K562 (cell line): ENCODE data around the gene FGF12. TPM values are rescaled to one million over a fixed set of nuclear protein-coding genes. Genes with fewer than 3 reads are reported as not detected.

Source experiments
- ATAC-seq: fragments of 200-7000 bp; cut with Tn5 transposase; 3 replicates; pipeline ENCODE4 v1.9.1; 2020; ENCODE audit warnings: moderate library complexity
- BruUV-seq: library from RNA; stranded (reverse); fragments of 400-500 nt; replicated peaks from 2 replicates; lab custom pipeline; 2021; lab: Mats Ljungman, UMichigan
- CTCF ChIA-PET: fragments of 300-600 bp; formaldehyde crosslinking; extraction: SDS; loops from one replicate; lab custom pipeline; 2021; ENCODE audit warnings: low intra/inter-chr PET ratio; lab: Yijun Ruan, JAX
- POLR2A ChIA-PET: fragments of 300-600, 350-650 bp; sonication (Branson Sonifier 250); formaldehyde crosslinking; extraction: SDS; loops from one replicate; lab custom pipeline; 2021; ENCODE audit warnings: antibody characterized with exemption, inconsistent platforms; lab: Yijun Ruan, JAX
- DNase-seq, 4 experiments: peaks; one replicate each; pipeline versions ENCODE4 v3.0.0 to v3.0.0-alpha.2; 2011 to 2018; ENCODE audit warnings: low spot score in 3 of 4, mixed read lengths in 3 of 4; ENCODE audit errors: extremely low read depth in 1 of 4
- FAIRE-seq: peaks from 2 replicates; lab custom pipeline; 2011; peaks lifted over from hg19 to GRCh38; lab: Jason Lieb, UNC
- H2AFZ ChIP-seq: 2 replicates; pipeline ENCODE4 v1.6.0; 2011; ENCODE audit warnings: low read depth, low read length, control low read depth, inconsistent platforms
- H3K27ac ChIP-seq: fragments of 200-600 bp; 3 replicates; pipeline ENCODE4 v1.8.0; 2011; ENCODE audit warnings: low read depth, mild to moderate bottlenecking, control low read depth, inconsistent platforms, low read length, moderate library complexity, mixed read lengths; ENCODE audit errors: extremely low read depth
- H3K27me3 ChIP-seq, 2 experiments: fragments of 300-600 bp in 1 of 2; 2 replicates in 1 of 2; 3 replicates in 1 of 2; pipeline versions ENCODE4 v1.6.0 to v1.8.0; 2011; ENCODE audit warnings: inconsistent platforms in 2 of 2, low read length in 2 of 2, mild to moderate bottlenecking in 1 of 2, mixed read lengths in 1 of 2, moderate library complexity in 1 of 2; ENCODE audit not compliant: control insufficient read depth in 2 of 2, insufficient read depth in 2 of 2
- H3K36me3 ChIP-seq: fragments of 300-600 bp; 3 replicates; pipeline ENCODE4 v1.8.0; 2011; ENCODE audit warnings: mild to moderate bottlenecking, low read length, inconsistent platforms; ENCODE audit not compliant: control insufficient read depth, insufficient read depth
- H3K4me1 ChIP-seq, 2 experiments: fragments of 200-600 bp in 1 of 2; replicated peaks in 1 of 2; 2 replicates in 1 of 2; 3 replicates in 1 of 2; pipeline versions ENCODE4 v1.5.1 to v1.8.0; 2011; ENCODE audit warnings: inconsistent platforms in 2 of 2, low read length in 2 of 2, mild to moderate bottlenecking in 1 of 2, mixed read lengths in 1 of 2, moderate library complexity in 1 of 2; ENCODE audit not compliant: control insufficient read depth in 2 of 2, insufficient read depth in 2 of 2
- H3K4me2 ChIP-seq: 2 replicates; pipeline ENCODE4 v1.6.1; 2011; ENCODE audit warnings: low read length, control low read depth, inconsistent platforms, mixed read lengths; ENCODE audit not compliant: insufficient read depth
- H3K4me3 ChIP-seq: fragments of 200-600 bp; sonication (generic), shearing (Covaris generic); 2 replicates; pipeline ENCODE4 v1.5.1; 2016; ENCODE audit warnings: control low read depth, inconsistent platforms
- H3K79me2 ChIP-seq: fragments of 200-600 bp; 3 replicates; pipeline ENCODE4 v1.8.0; 2011; ENCODE audit warnings: low read length, inconsistent platforms; ENCODE audit not compliant: control insufficient read depth, insufficient read depth
- H3K9ac ChIP-seq, 2 experiments: 2 replicates each; pipeline versions ENCODE4 v1.6.0 to v1.6.1; 2011; ENCODE audit warnings: low read depth in 2 of 2, low read length in 2 of 2, control low read depth in 1 of 2, inconsistent platforms in 1 of 2, mild to moderate bottlenecking in 1 of 2, mixed read lengths in 1 of 2; ENCODE audit not compliant: insufficient read depth in 1 of 2
- H3K9me1 ChIP-seq: one replicate; pipeline ENCODE4 v1.6.0; 2011; ENCODE audit warnings: inconsistent platforms, mild to moderate bottlenecking, low read length, moderate library complexity; ENCODE audit not compliant: control insufficient read depth, insufficient read depth
- H3K9me3 ChIP-seq: replicated peaks from 2 replicates; pipeline ENCODE4 v1.5.1; 2011; ENCODE audit warnings: low read depth, low read length, inconsistent platforms; ENCODE audit not compliant: control insufficient read depth, insufficient read depth
- H4K20me1 ChIP-seq: replicated peaks from 2 replicates; pipeline ENCODE4 v1.6.1; 2011; ENCODE audit warnings: low read length, inconsistent platforms, mixed read lengths; ENCODE audit not compliant: control insufficient read depth, insufficient read depth
- ESRRA ChIP-seq: fragments of 450-650 bp; IDR thresholded peaks from 2 replicates; pipeline ENCODE4 v1.6.1; 2014; ENCODE audit warnings: low read depth, mild to moderate bottlenecking, moderate library complexity, borderline replicate concordance
- NFIX ChIP-seq: fragments of 250-450 bp; sonication (Bioruptor Pico); IDR thresholded peaks from 2 replicates; pipeline ENCODE4 v1.4.0; 2020; ENCODE audit warnings: low read depth, mild to moderate bottlenecking, moderate library complexity
- PURB ChIP-seq: sonication (generic); formaldehyde crosslinking; IDR thresholded peaks from 2 replicates; pipeline ENCODE4 v1.9.0; 2021; ENCODE audit warnings: low read depth, mild to moderate bottlenecking, missing genetic modification reagents
- SOX6 ChIP-seq: fragments of 450-650 bp; IDR thresholded peaks from 2 replicates; pipeline ENCODE4 v1.6.1; 2014; ENCODE audit warnings: mild to moderate bottlenecking
- TRIM28 ChIP-seq: fragments of 450-650 bp; IDR thresholded peaks from 2 replicates; pipeline ENCODE4 v1.6.1; 2017
- ZNF77 ChIP-seq: fragments of 250-450 bp; sonication (Bioruptor Pico); IDR thresholded peaks from 2 replicates; pipeline ENCODE4 v1.5.0; 2020
- WGBS: fragments of 100-300 bp; shearing (Covaris generic); methylation state at CpG from one replicate; pipeline ENCODE4 v1.1.6; 2016; ENCODE audit warnings: low coverage, mixed read lengths; ENCODE audit not compliant: insufficient coverage; ENCODE audit errors: missing lambda C conversion rate; 5-methylcytosine and 5-hydroxymethylcytosine counted together
- in situ Hi-C: fragments of 300-500 bp; cut with MboI; formaldehyde crosslinking; loops from 4 replicates; pipeline ENCODE4 v1.15.0; 2018; ENCODE audit warnings: inconsistent platforms, mixed read lengths
- intact Hi-C: fragments of 100-400 bp; cut with micrococcal nuclease; formaldehyde crosslinking; loops from 2 replicates; pipeline ENCODE4 v1.14.2; 2022
- polyA plus RNA-seq, 8 experiments: library from polyadenylated mRNA; depleted of rRNA in 4 of 8; stranded (reverse) in 5 of 8; unstranded in 3 of 8; fragments of >200 nt; fragmentation: Nextera tagmentation in 2 of 8; fragmentation: Illumina TruSeq in 1 of 8; extraction: Ambion mirVana in 2 of 8; extraction: Trizol in 1 of 8; gene quantifications; 2 replicates each; pipeline versions ENCODE4 v1.2.1 to v1.2.3, GENCODE V29; 2011 to 2014; ENCODE audit warnings: inconsistent platforms in 1 of 8, missing spikeins in 1 of 8
- total RNA-seq, 7 experiments: library from RNA; depleted of rRNA in 6 of 7; stranded (reverse); fragments of >200 nt in 6 of 7; fragmentation: Illumina TruSeq in 2 of 7; extraction: Trizol in 2 of 7; gene quantifications; 2 replicates each; pipeline versions ENCODE4 v1.2.1 to v1.2.3, GENCODE V29; 2011 to 2021; ENCODE audit warnings: low replicate concordance in 1 of 7
- TF ChIP-seq, protein P1 (sequence below): IDR thresholded peaks from 2 replicates; pipeline ENCODE4 v1.6.1; 2011; ENCODE audit warnings: borderline replicate concordance, low read depth, mild to moderate bottlenecking, moderate library complexity, low read length; ENCODE audit not compliant: insufficient read depth, poor library complexity, severe bottlenecking
- TF ChIP-seq, protein P2 (sequence below): fragments of 450-650 bp; IDR thresholded peaks from 2 replicates; pipeline ENCODE4 v1.7.1; 2018; ENCODE audit warnings: mild to moderate bottlenecking, low read depth; ENCODE audit not compliant: partially characterized antibody
- TF ChIP-seq, protein P3 (sequence below): fragments of 450-650 bp; formaldehyde crosslinking; IDR thresholded peaks from 2 replicates; pipeline ENCODE4 v1.4.0; 2020; ENCODE audit warnings: mild to moderate bottlenecking
- TF ChIP-seq, protein P4 (sequence below): sonication (generic); formaldehyde crosslinking; IDR thresholded peaks from 2 replicates; pipeline ENCODE4 v1.8.0; 2022; ENCODE audit warnings: missing genetic modification reagents, mild to moderate bottlenecking, borderline replicate concordance

Gene FGF12
- total and polyA plus RNA-seq, 9 of the 15 experiments (the other 6 are each of a cell fraction or from before 2014, with no cell fraction given): not detected

DNA sequence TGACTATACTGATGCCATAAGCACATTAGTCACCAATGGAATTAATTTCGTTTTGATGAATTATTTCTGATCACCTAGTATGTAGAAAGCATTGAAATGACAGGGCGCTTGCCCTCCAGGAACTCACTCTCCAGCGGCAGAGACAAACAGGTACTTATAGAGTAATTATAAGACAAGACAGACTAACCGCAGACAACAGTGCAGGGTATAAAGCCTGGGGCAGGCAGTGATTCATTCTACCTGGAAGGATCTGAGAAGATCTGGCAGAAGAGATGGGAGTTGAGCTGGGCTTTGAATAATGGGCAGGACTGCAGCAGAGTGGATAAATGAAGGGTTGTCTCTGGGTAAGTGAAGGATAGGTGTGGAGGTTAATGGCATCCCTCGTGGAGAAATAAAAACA is 331.8 kb downstream of the FGF12 start:
- WGBS: 0% methylated on average over 5 of the region's 5 CpGs
- Histone ChIP-seq H3K79me2 (no peaks in the 10 kb centered on the region), H3K27me3 (no peaks in the 10 kb centered on the region), H2AFZ (no peak overlapping the region), H3K4me3 (no peak overlapping the region), H3K9ac (no peak overlapping the region), H3K4me2 (no peak overlapping the region), H3K4me1 (no peaks in the 10 kb centered on the region), H3K27ac (no peak overlapping the region), H4K20me1 (no peaks in the 10 kb centered on the region), H3K9me1 (no peaks in the 10 kb centered on the region), H3K9me3 (no peaks in the 10 kb centered on the region), H3K36me3 (no peaks in the 10 kb centered on the region)
- ATAC-seq (no peak), DNase-seq (no peak), FAIRE-seq (no peak)
- ChIA-PET CTCF (no interaction called here), POLR2A (no interaction called here)
- in situ Hi-C loops (no loop called here), intact Hi-C loops (no loop called here)
- TF ChIP-seq, protein P1, sequence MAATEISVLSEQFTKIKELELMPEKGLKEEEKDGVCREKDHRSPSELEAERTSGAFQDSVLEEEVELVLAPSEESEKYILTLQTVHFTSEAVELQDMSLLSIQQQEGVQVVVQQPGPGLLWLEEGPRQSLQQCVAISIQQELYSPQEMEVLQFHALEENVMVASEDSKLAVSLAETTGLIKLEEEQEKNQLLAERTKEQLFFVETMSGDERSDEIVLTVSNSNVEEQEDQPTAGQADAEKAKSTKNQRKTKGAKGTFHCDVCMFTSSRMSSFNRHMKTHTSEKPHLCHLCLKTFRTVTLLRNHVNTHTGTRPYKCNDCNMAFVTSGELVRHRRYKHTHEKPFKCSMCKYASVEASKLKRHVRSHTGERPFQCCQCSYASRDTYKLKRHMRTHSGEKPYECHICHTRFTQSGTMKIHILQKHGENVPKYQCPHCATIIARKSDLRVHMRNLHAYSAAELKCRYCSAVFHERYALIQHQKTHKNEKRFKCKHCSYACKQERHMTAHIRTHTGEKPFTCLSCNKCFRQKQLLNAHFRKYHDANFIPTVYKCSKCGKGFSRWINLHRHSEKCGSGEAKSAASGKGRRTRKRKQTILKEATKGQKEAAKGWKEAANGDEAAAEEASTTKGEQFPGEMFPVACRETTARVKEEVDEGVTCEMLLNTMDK: no peak
- TF ChIP-seq ESRRA (no peak), SOX6 (no peak), NFIX (CRISPR knock-in tag) (no peak)
- no TSS peak for BruUV-seq

DNA sequence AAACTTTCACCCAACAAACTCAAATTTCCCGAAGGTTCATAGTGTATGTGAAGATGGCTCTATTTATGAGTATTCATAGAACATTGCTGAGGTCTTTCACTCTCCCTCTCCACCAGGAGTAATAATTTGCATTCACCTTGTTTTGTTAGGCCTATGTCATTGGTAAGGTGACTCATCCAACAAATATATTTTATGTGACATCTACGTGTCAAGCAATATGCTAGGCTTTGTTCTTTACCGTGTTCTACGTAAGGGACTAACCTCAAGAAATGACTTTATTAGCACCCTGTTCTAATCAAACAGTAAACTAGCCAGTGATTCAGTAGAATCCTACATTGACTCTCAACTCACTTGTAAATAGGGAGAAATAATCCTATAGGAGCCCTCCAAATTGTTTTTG is 334.4 kb downstream of the FGF12 start:
- BruUV-seq: no TSS peak
- Histone ChIP-seq H3K36me3 (no peaks in the 10 kb centered on the region), H3K9me1 (no peaks in the 10 kb centered on the region), H3K79me2 (no peaks in the 10 kb centered on the region), H3K27me3 (no peaks in the 10 kb centered on the region), H4K20me1 (no peaks in the 10 kb centered on the region), H2AFZ (no peak overlapping the region), H3K4me1 (no peaks in the 10 kb centered on the region), H3K4me3 (no peak overlapping the region), H3K9ac (no peak overlapping the region), H3K4me2 (no peak overlapping the region), H3K27ac (no peak overlapping the region), H3K9me3 (no peaks in the 10 kb centered on the region)
- 2% methylated on average over 4 of the region's 4 CpGs for WGBS
- ATAC-seq: no peak
- intact Hi-C loops: no loop called here
- DNase-seq: no peak
- ChIA-PET CTCF (no interaction called here), POLR2A (no interaction called here)
- FAIRE-seq: no peak
- in situ Hi-C loops: no loop called here
- TF ChIP-seq, protein P2, sequence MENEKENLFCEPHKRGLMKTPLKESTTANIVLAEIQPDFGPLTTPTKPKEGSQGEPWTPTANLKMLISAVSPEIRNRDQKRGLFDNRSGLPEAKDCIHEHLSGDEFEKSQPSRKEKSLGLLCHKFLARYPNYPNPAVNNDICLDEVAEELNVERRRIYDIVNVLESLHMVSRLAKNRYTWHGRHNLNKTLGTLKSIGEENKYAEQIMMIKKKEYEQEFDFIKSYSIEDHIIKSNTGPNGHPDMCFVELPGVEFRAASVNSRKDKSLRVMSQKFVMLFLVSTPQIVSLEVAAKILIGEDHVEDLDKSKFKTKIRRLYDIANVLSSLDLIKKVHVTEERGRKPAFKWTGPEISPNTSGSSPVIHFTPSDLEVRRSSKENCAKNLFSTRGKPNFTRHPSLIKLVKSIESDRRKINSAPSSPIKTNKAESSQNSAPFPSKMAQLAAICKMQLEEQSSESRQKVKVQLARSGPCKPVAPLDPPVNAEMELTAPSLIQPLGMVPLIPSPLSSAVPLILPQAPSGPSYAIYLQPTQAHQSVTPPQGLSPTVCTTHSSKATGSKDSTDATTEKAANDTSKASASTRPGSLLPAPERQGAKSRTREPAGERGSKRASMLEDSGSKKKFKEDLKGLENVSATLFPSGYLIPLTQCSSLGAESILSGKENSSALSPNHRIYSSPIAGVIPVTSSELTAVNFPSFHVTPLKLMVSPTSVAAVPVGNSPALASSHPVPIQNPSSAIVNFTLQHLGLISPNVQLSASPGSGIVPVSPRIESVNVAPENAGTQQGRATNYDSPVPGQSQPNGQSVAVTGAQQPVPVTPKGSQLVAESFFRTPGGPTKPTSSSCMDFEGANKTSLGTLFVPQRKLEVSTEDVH: no peak
- TF ChIP-seq ZNF77 (CRISPR knock-in tag) (no peak), TRIM28 (no peak), PURB (CRISPR knock-in tag) (no peak)
- TF ChIP-seq, protein P3, sequence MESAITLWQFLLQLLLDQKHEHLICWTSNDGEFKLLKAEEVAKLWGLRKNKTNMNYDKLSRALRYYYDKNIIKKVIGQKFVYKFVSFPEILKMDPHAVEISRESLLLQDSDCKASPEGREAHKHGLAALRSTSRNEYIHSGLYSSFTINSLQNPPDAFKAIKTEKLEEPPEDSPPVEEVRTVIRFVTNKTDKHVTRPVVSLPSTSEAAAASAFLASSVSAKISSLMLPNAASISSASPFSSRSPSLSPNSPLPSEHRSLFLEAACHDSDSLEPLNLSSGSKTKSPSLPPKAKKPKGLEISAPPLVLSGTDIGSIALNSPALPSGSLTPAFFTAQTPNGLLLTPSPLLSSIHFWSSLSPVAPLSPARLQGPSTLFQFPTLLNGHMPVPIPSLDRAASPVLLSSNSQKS (CRISPR knock-in tag): no peak
- TF ChIP-seq, protein P4, sequence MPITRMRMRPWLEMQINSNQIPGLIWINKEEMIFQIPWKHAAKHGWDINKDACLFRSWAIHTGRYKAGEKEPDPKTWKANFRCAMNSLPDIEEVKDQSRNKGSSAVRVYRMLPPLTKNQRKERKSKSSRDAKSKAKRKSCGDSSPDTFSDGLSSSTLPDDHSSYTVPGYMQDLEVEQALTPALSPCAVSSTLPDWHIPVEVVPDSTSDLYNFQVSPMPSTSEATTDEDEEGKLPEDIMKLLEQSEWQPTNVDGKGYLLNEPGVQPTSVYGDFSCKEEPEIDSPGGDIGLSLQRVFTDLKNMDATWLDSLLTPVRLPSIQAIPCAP (CRISPR knock-in tag): no peak
